Erythroblast (primary cell): ENCODE results near the gene WNT9A.

Source experiments
- GATA1 ChIP-seq: IDR thresholded peaks from 2 replicates; pipeline ENCODE4 v1.6.1; 2011; ENCODE audit warnings: low read depth, mild to moderate bottlenecking, control low read depth, low read length, moderate library complexity
- POLR2A ChIP-seq: IDR thresholded peaks from 2 replicates; pipeline ENCODE4 v1.6.1; 2011; ENCODE audit warnings: mild to moderate bottlenecking, low read length

- TF ChIP-seq POLR2A (no peak), GATA1 (no peak)
Observed at GRCh38 chr1:227938276-227938675, 9.5 kb downstream of the WNT9A start.
